Mucosa of gallbladder (tissue), 1 donor: ENCODE data around the gene RASGRF1. TPM values are rescaled to one million over a fixed set of nuclear protein-coding genes. Genes with fewer than 3 reads are reported as not detected.

Source experiments
- DNase-seq: peaks from one replicate; pipeline ENCODE4 v3.0.0-alpha.2; 2020; ENCODE audit warnings: low spot score
- total RNA-seq: library from RNA; stranded (reverse); gene quantifications from one replicate; pipeline ENCODE4 v1.2.1, GENCODE V29; 2021
- donor health status: DM: no; HTN: no; CAD: no.

The RASGRF1 gene
- total RNA-seq, 1 donor from 2014 or later, result 0.32 TPM

GRCh38 chr15:78957416-78958093 is 133.0 kb downstream of the RASGRF1 start:
- DNase-seq, result no peak

GRCh38 chr15:78956937-78957336 is 133.6 kb downstream of the RASGRF1 start:
- DNase-seq, result no peak

GRCh38 chr15:78955355-78955754 is 135.2 kb downstream of the RASGRF1 start:
- DNase-seq, result no peak

GRCh38 chr15:78951841-78952238 is 138.7 kb downstream of the RASGRF1 start:
- peak; percentile 67 for DNase-seq

GRCh38 chr15:78950902-78951840 is 139.4 kb downstream of the RASGRF1 start:
- no peak for DNase-seq

GRCh38 chr15:78950343-78950742 is 140.2 kb downstream of the RASGRF1 start:
- DNase-seq, result peak; percentile 70

GRCh38 chr15:78949461-78949860 is 141.1 kb downstream of the RASGRF1 start:
- no peak for DNase-seq

- no peak for DNase-seq
Observed at GRCh38 chr15:78947506-78947905, 143.1 kb downstream of the RASGRF1 start.

GRCh38 chr15:78946493-78946892 is 144.1 kb downstream of the RASGRF1 start:
- DNase-seq, result no peak

GRCh38 chr15:78944669-78945407 is 145.7 kb downstream of the RASGRF1 start, which contains the start of gene CTSH:
TSS of gene CTSH (minus strand) at chr15:78945046. CDS start at chr15:78944981, 65 bp downstream.
- peak; percentile 90 for DNase-seq

GRCh38 chr15:78944202-78944625 is 146.4 kb downstream of the RASGRF1 start:
- DNase-seq, result no peak

- DNase-seq, result no peak
Observed at GRCh38 chr15:78943692-78944091, 146.9 kb downstream of the RASGRF1 start.

- DNase-seq, result no peak
Observed at GRCh38 chr15:78942741-78943140, 147.8 kb downstream of the RASGRF1 start.

- DNase-seq, result no peak
Observed at GRCh38 chr15:78938658-78939488, 151.7 kb downstream of the RASGRF1 start.

GRCh38 chr15:78937132-78937739 is 153.3 kb downstream of the RASGRF1 start:
- no peak for DNase-seq

- no peak for DNase-seq
Observed at GRCh38 chr15:78934655-78935023, 155.9 kb downstream of the RASGRF1 start.

- DNase-seq, result no peak
Observed at GRCh38 chr15:78933823-78934654, 156.5 kb downstream of the RASGRF1 start.

GRCh38 chr15:78933187-78933822 is 157.3 kb downstream of the RASGRF1 start:
- no peak for DNase-seq

GRCh38 chr15:78932258-78932808 is 158.2 kb downstream of the RASGRF1 start:
- DNase-seq, result no peak
